VCaP (cell line): ENCODE measurements around the gene CACNA2D3.
A peak's percentile ranks its signal among the peaks of the same experiment; 100 is the strongest.

Source experiments
- H3K27ac ChIP-seq: fragments of 450-650 bp; 2 replicates; pipeline ENCODE4 v1.5.1; 2017
- CTCF ChIP-seq: fragments of 450-650 bp; conservative IDR thresholded peaks from 2 replicates; pipeline ENCODE4 v1.5.1; 2017; ENCODE audit warnings: mild to moderate bottlenecking, moderate library complexity

The CACNA2D3 gene

GRCh38 chr3:54537506-54537905 lies 415.2 kb downstream of the CACNA2D3 start:
- no peak for TF ChIP-seq CTCF
- no peak overlapping the region for H3K27ac ChIP-seq

GRCh38 chr3:54538346-54538745 lies 416.0 kb downstream of the CACNA2D3 start:
- peak; percentile 48 for TF ChIP-seq CTCF
- no peak overlapping the region for H3K27ac ChIP-seq

GRCh38 chr3:54541369-54541768 lies 419.0 kb downstream of the CACNA2D3 start:
- H3K27ac ChIP-seq, result no peak overlapping the region
- TF ChIP-seq CTCF, result no peak

GRCh38 chr3:54543446-54543845 lies 421.1 kb downstream of the CACNA2D3 start:
- no peak for TF ChIP-seq CTCF
- no peak overlapping the region for H3K27ac ChIP-seq

GRCh38 chr3:54547051-54547450 lies 424.7 kb downstream of the CACNA2D3 start:
- peak overlapping the region; percentile 39 for H3K27ac ChIP-seq
- no peak for TF ChIP-seq CTCF

GRCh38 chr3:54547846-54548245 lies 425.5 kb downstream of the CACNA2D3 start:
- peak overlapping the region; percentile 39 for H3K27ac ChIP-seq
- no peak for TF ChIP-seq CTCF

GRCh38 chr3:54549607-54550220 lies 427.4 kb downstream of the CACNA2D3 start:
- peak overlapping the region; percentile 54 for H3K27ac ChIP-seq
- TF ChIP-seq CTCF, result no peak
